CD14-positive monocyte (primary cell): ENCODE data around the gene OR2S2. TPM values are rescaled to one million over a fixed set of nuclear protein-coding genes. Genes with fewer than 3 reads are reported as not detected.

Experiments used
- DNase-seq, 3 donors: peaks; one replicate each; pipeline ENCODE4 v3.0.0-alpha.2; 2011 to 2022
- H2AFZ ChIP-seq: 2 replicates; pipeline ENCODE4 v1.6.0; 2012; ENCODE audit warnings: mild to moderate bottlenecking, low read depth, low read length, inconsistent platforms; ENCODE audit not compliant: insufficient read depth, poor library complexity, severe bottlenecking
- H3K27ac ChIP-seq, 2 donors: 1 replicate in 1 of 2; 2 replicates in 1 of 2; pipeline ENCODE4 v1.5.1; 2012 to 2013; ENCODE audit warnings: low read length in 2 of 2, control low read depth in 1 of 2, inconsistent platforms in 1 of 2, low read depth in 1 of 2, mild to moderate bottlenecking in 1 of 2
- H3K27me3 ChIP-seq, 2 donors: one replicate each; pipeline versions ENCODE4 v1.6.0 to v1.6.1; 2011 to 2013; ENCODE audit warnings: low read length in 2 of 2; ENCODE audit not compliant: control insufficient read depth in 2 of 2, insufficient read depth in 2 of 2
- H3K36me3 ChIP-seq, 2 donors: replicated peaks in 1 of 2; 1 replicate in 1 of 2; 2 replicates in 1 of 2; pipeline versions ENCODE4 v1.5.1 to v1.6.1; 2012 to 2013; ENCODE audit warnings: low read length in 2 of 2, control low read depth in 1 of 2, inconsistent platforms in 1 of 2, mild to moderate bottlenecking in 1 of 2; ENCODE audit not compliant: insufficient read depth in 2 of 2, control insufficient read depth in 1 of 2
- H3K4me1 ChIP-seq, 2 donors: 1 replicate in 1 of 2; 2 replicates in 1 of 2; pipeline versions ENCODE4 v1.5.1 to v1.6.1; 2012 to 2013; ENCODE audit warnings: low read length in 2 of 2, control low read depth in 1 of 2, inconsistent platforms in 1 of 2, mild to moderate bottlenecking in 1 of 2, moderate library complexity in 1 of 2; ENCODE audit not compliant: insufficient read depth in 2 of 2, control insufficient read depth in 1 of 2
- H3K4me2 ChIP-seq: replicated peaks from 2 replicates; pipeline ENCODE3; 2012; ENCODE audit warnings: low read length, moderate library complexity, mild to moderate bottlenecking; ENCODE audit not compliant: poor library complexity, severe bottlenecking; ENCODE audit errors: extremely low read depth
- H3K4me3 ChIP-seq, 3 experiments: fragments of 200-600 bp in 1 of 3; sonication (generic) in 1 of 3; replicated peaks in 1 of 3; 1 replicate in 2 of 3; 2 replicates in 1 of 3; pipeline ENCODE4 v1.5.1; 2011 to 2013; ENCODE audit warnings: low read length in 3 of 3, mild to moderate bottlenecking in 3 of 3, control low read depth in 2 of 3, low read depth in 2 of 3, inconsistent platforms in 1 of 3, moderate library complexity in 1 of 3
- H3K79me2 ChIP-seq: 2 replicates; pipeline ENCODE4 v1.6.0; 2012; ENCODE audit warnings: mild to moderate bottlenecking, control low read depth, inconsistent platforms, low read length, moderate library complexity; ENCODE audit not compliant: insufficient read depth
- H3K9ac ChIP-seq: 2 replicates; pipeline ENCODE4 v1.6.0; 2017; ENCODE audit warnings: low read length, mild to moderate bottlenecking; ENCODE audit not compliant: insufficient read depth, poor library complexity, severe bottlenecking
- H3K9me3 ChIP-seq, 2 donors: replicated peaks in 1 of 2; 1 replicate in 1 of 2; 2 replicates in 1 of 2; pipeline versions ENCODE4 v1.5.1 to v1.6.1; 2012 to 2013; ENCODE audit warnings: low read length in 2 of 2, control low read depth in 1 of 2; ENCODE audit not compliant: control insufficient read depth in 1 of 2, insufficient read depth in 1 of 2
- H4K20me1 ChIP-seq: 2 replicates; pipeline ENCODE4 v1.6.0; 2012; ENCODE audit warnings: mild to moderate bottlenecking, low read length, control low read depth, moderate library complexity; ENCODE audit not compliant: insufficient read depth
- H3K27ac Mint-ChIP-seq, 7 donors: one replicate each; pipeline ENCODE4 v1.8.0; 2020; ENCODE audit warnings: mild to moderate bottlenecking in 7 of 7, mixed read lengths in 7 of 7, moderate library complexity in 6 of 7, inconsistent platforms in 2 of 7
- H3K27me3 Mint-ChIP-seq, 3 donors: one replicate each; pipeline ENCODE4 v1.8.0; 2021 to 2022; ENCODE audit warnings: low read depth in 3 of 3, mild to moderate bottlenecking in 3 of 3, mixed read lengths in 3 of 3, moderate library complexity in 3 of 3, inconsistent platforms in 1 of 3
- H3K36me3 Mint-ChIP-seq, 2 donors: one replicate each; pipeline ENCODE4 v1.8.0; 2020; ENCODE audit warnings: mixed read lengths in 2 of 2, inconsistent platforms in 1 of 2, mild to moderate bottlenecking in 1 of 2
- H3K4me1 Mint-ChIP-seq: one replicate; pipeline ENCODE4 v1.8.0; 2020; ENCODE audit warnings: mild to moderate bottlenecking, mixed read lengths
- H3K4me3 Mint-ChIP-seq, 2 donors: one replicate each; pipeline ENCODE4 v1.8.0; 2020; ENCODE audit warnings: mild to moderate bottlenecking in 2 of 2, mixed read lengths in 2 of 2, moderate library complexity in 1 of 2
- H3K9me3 Mint-ChIP-seq, 7 donors: one replicate each; pipeline ENCODE4 v1.8.0; 2020 to 2022; ENCODE audit warnings: mixed read lengths in 7 of 7, mild to moderate bottlenecking in 6 of 7, moderate library complexity in 6 of 7, inconsistent platforms in 2 of 7
- WGBS: methylation state at CpG from one replicate; pipeline ENCODE4 v1.1.5; 2013; ENCODE audit warnings: missing lambda C conversion rate; ENCODE audit not compliant: insufficient coverage; 5-methylcytosine and 5-hydroxymethylcytosine counted together
- intact Hi-C, 2 donors: fragments of 100-400 bp; cut with micrococcal nuclease; formaldehyde crosslinking; loops; one replicate each; pipeline versions ENCODE4 v1.15.0 to v1.15.1; 2023
- polyA plus RNA-seq, 3 donors: library from polyadenylated mRNA; depleted of rRNA in 1 of 3; unstranded in 2 of 3; stranded (reverse) in 1 of 3; fragments of 300-500 nt in 2 of 3; fragments of >200 nt in 1 of 3; fragmentation: Illumina TruSeq in 2 of 3; gene quantifications; 1 replicate in 2 of 3; 2 replicates in 1 of 3; pipeline ENCODE4 v1.2.3, GENCODE V29; 2012 to 2021
- TF ChIP-seq, protein P1 (sequence below): fragments of 200-600 bp; IDR thresholded peaks from one replicate; pipeline ENCODE4 v1.8.0; 2022; ENCODE audit warnings: antibody characterized with exemption, mild to moderate bottlenecking

OR2S2 gene
- polyA plus RNA-seq, 3 donors: not detected

DNA sequence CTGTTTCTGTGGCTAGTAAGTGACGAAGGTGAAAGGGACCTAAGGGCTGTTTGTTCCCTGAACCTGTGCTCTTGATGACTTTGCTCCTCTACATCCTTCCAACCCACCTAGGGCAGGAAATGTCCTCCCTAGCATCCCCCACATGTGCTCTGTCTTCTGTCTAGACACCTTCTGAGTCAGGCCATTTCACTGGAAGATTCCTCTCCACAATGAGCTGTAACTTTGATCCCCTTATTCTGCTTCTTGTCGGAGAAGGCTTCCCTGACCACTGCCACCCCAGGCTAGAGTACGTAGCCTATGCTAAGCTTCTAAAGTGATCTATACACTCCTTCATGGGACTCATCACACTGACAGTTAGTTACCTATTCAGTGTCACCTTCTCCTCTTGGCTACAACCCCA lies 27.0 kb downstream of the OR2S2 start:
- 100% methylated on average over 2 of the region's 3 CpGs for WGBS
- H3K27me3 Mint-ChIP-seq: peaks cover 0 to 5% (median 0%) of the 10 kb centered on the region in 3 donors

DNA sequence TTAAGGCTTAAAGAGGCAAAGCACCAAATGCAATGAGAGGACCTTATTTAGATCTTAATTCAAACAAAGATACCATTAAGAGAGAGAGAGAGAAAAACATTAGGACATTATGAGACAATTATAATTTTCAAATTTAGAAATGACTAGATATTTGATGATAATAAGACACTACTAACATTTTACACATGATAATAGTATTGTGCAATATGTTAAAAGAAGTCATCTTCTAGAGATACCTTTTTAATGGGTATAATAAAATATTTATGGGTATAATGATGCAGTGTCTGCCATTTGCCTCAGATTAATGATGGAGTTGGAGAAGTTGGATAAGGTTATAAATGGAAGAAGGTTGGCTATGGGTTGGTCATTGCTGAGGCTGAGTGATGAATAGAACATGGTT lies 27.4 kb downstream of the OR2S2 start:
- H4K20me1 ChIP-seq: no peaks in the 10 kb centered on the region
- intact Hi-C loops: no loop called here
- no peaks in the 10 kb centered on the region for H3K4me1 ChIP-seq
- TF ChIP-seq, protein P1, sequence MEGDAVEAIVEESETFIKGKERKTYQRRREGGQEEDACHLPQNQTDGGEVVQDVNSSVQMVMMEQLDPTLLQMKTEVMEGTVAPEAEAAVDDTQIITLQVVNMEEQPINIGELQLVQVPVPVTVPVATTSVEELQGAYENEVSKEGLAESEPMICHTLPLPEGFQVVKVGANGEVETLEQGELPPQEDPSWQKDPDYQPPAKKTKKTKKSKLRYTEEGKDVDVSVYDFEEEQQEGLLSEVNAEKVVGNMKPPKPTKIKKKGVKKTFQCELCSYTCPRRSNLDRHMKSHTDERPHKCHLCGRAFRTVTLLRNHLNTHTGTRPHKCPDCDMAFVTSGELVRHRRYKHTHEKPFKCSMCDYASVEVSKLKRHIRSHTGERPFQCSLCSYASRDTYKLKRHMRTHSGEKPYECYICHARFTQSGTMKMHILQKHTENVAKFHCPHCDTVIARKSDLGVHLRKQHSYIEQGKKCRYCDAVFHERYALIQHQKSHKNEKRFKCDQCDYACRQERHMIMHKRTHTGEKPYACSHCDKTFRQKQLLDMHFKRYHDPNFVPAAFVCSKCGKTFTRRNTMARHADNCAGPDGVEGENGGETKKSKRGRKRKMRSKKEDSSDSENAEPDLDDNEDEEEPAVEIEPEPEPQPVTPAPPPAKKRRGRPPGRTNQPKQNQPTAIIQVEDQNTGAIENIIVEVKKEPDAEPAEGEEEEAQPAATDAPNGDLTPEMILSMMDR: no peak
- H3K9ac ChIP-seq: no peak overlapping the region
- Mint-ChIP-seq H3K4me3 (no peak overlapping the region), H3K27me3 (peaks cover 0 to 5% (median 0%) of the 10 kb centered on the region in 3 donors), H3K9me3 (no peaks in the 10 kb centered on the region), H3K4me1 (peaks cover 9% of the 10 kb centered on the region), H3K27ac (no peak overlapping the region), H3K36me3 (no peaks in the 10 kb centered on the region)
- DNase-seq: no peak
- no peaks in the 10 kb centered on the region for H3K36me3 ChIP-seq
- H3K4me2 ChIP-seq: no peak overlapping the region
- H3K9me3 ChIP-seq: no peaks in the 10 kb centered on the region
- H3K27ac ChIP-seq: no peak overlapping the region
- H3K79me2 ChIP-seq: no peaks in the 10 kb centered on the region
- H2AFZ ChIP-seq: no peak overlapping the region
- no peak overlapping the region for H3K4me3 ChIP-seq
- no peaks in the 10 kb centered on the region for H3K27me3 ChIP-seq

More for the DNA sequence above, 27.0 kb downstream of the OR2S2 start:
- Mint-ChIP-seq H3K36me3 (no peaks in the 10 kb centered on the region), H3K9me3 (no peaks in the 10 kb centered on the region), H3K4me1 (peaks cover 9% of the 10 kb centered on the region), H3K27ac (no peak overlapping the region), H3K4me3 (no peak overlapping the region)
- Histone ChIP-seq H2AFZ (no peak overlapping the region), H3K4me3 (no peak overlapping the region), H3K27ac (no peak overlapping the region), H3K36me3 (no peaks in the 10 kb centered on the region), H3K4me2 (no peak overlapping the region), H3K27me3 (no peaks in the 10 kb centered on the region), H4K20me1 (no peaks in the 10 kb centered on the region), H3K4me1 (no peaks in the 10 kb centered on the region), H3K9me3 (no peaks in the 10 kb centered on the region), H3K79me2 (no peaks in the 10 kb centered on the region), H3K9ac (no peak overlapping the region)
- DNase-seq: no peak
- TF ChIP-seq, protein P1: no peak
- intact Hi-C loops: no loop called here
